HG02870 (cell line): ENCODE measurements around the gene UBE2L3.
"Not testable (repeated sequence)": the region's sequence is repeated elsewhere in the genome, so short reads cannot be mapped to it uniquely, and the experiment has no call there.

Experiments used
- ATAC-seq: cut with Tn5 transposase; IDR thresholded peaks from one replicate; pipeline ENCODE4 v1.9.1; 2021; ENCODE audit warnings: mild to moderate bottlenecking, moderate library complexity; ENCODE audit not compliant: unreplicated experiment

The UBE2L3 gene

GRCh38 chr22:21567456-21568346 lies at the start of gene UBE2L3:
Gene UBE2L3, plus strand, starts transcription at chr22:21567714. Its CDS starts 31 bp downstream, at chr22:21567745.
- ATAC-seq: no peak

DNA sequence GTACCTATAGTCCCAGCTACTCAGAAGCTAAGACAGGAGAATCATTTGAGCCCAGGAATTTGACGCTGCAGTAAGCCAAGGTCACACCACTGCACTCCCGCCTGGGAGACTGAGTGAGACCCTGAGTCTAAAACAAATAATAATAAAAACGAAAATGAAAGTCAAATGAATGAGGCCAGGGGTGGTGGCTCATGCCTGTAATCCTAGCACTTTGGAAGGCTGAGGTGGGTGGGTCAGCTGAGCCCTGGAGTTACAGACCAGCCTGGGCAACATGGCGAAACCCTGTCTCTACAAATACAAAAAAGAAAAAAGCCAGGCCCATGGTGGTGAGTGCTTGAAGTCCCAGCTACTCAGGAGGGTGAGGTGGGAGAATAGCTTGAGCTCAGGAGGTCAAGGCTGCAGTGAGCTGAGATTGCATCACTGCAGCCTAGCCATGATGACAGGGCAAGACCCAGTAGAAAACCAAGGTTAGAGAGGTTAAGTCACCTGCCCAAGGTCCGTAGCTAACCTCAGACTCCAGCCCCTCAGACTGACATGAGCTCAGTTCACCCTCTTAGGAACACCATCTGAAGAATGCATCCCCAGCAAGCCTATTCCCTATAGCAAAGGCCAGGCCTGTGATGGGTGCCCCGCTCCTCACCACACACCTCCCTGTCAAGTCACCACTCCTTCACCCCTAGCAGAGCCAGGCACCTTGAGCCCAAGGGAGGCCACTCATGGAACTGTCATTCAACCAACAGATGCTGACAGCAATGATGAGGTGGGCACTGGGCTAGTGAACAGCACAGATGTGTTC lies 40.6 kb upstream of the UBE2L3 start:
- ATAC-seq: not testable (repeated sequence)

DNA sequence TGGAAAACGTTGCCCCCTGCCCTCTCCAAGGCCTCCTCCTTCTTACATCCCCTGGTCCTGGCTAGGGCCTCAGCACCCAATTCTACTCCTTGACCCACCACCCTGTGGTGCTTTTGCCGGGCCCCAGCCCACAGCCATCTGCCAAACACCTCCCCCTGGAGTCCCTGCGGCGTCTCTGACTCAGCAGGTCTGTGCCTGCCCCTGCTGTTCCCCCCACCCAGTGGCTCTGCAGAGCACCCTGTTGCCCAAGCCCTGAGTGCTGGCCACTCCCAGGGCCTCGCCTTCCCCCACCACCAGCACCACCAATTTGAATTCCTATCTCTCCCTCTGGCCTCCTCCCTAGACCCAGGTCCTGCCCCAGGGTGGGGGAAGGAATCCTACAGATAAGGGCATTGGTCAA lies 36.0 kb upstream of the UBE2L3 start:
- ATAC-seq: not testable (repeated sequence)

- ATAC-seq: not testable (repeated sequence)
Observed at GRCh38 chr22:21532863-21533648, 34.5 kb upstream of the UBE2L3 start.

DNA sequence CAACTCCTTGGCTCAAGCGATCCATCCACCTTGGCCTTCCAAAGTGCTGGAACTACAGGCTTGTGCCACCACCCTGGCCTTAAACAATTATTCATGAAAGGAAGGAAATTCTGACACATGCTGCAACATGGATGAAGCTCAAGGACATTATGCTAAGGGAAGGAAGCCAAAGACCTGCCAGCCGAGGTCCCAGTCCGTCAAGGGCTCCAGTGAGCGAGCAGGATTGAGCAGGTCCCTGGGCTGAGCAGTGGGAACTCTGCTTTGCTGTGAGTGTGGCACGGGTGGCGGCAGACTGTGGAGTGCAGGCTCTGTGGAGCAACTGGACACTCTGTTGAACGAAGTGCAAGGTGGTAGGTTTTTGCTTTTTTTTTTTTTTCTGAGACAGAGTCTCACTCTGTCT lies 27.7 kb upstream of the UBE2L3 start:
- ATAC-seq: not testable (repeated sequence)

DNA sequence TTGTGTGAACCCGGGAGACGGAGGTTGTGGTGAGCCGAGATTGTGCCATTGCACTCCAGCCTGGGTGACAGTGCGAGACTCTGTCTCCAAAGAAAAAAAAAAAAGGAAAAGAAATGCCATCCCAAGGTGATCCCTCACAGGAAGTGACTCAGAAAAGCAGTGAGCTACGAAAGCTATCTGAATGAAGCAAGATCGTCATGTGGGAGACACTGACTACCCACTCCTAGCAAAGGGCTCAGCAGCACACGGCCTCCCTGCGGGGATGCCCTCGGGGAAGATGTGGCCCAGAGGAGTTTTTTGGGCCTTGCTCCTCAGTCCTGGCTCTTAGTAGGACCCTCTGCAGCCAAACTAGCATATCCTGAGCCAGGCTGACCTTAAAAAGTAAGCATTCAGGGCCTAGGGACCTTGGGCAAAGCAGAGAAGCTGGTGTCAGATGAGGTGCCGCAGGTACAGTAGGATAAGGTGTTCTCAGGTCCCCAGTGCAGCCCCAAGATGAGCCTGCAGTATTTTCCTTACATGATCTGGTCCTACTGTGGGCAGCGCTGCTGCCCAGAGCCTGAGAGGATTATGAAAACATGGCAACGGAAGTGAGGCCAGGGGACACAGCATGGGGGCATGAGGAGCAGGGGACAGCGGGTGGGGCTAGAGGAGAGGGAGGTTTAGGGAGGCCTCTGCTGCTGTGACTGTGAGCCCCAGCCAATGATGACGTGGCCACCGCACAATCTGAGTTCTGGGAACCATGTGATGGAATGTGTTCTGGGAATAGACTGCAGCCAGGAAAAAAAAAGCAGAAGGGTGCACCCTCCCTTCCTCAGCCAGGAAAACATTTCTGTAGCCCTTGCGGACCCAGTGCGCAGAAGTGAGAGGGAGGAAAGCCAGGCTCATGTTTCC lies 22.8 kb upstream of the UBE2L3 start:
- not testable (repeated sequence) for ATAC-seq

- not testable (repeated sequence) for ATAC-seq
Observed at GRCh38 chr22:21549558-21549957, 18.0 kb upstream of the UBE2L3 start.

DNA sequence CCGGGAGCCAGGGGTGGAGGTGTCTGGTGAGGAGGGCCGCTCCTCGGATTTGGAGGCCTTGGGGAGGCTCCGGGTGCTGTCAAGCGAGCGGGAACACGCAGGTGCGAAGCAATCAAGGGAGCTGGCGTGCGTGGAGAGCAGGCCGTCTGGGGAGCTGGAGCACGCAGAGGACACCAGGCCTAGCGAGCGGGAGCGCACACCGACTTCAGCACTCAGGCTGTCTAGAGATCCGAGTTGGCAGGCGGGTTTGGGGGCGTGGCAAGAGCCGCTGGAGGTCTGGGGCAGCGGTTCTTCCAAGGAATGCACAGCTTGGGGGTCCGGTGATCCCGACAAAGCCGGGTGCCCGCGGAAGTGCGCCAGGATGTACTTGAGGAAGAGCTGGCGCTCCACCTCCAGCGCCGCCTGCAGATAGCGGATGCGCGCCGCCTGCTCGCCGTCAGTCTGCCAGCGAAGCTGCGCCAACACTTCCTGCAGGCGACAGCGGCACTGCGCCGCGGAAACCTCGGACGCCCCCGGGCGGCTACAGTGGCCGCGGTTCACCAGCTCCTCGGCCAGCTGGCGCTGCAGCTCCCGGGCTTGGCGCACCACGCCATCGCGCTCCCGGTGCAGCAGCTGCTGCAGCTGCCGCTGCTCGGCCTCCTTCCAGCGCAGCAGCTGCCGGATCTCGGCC lies 17.4 kb upstream of the UBE2L3 start:
- ATAC-seq: not testable (repeated sequence)

GRCh38 chr22:21550678-21551047 lies 16.9 kb upstream of the UBE2L3 start:
- not testable (repeated sequence) for ATAC-seq

- not testable (repeated sequence) for ATAC-seq
Observed at GRCh38 chr22:21551361-21551760, 16.2 kb upstream of the UBE2L3 start, which contains the start of gene RIMBP3C. Gene RIMBP3C, minus strand, starts transcription at chr22:21551461. Its CDS starts 485 bp downstream, at chr22:21550976.

GRCh38 chr22:21559345-21560125 lies 8.0 kb upstream of the UBE2L3 start:
- not testable (repeated sequence) for ATAC-seq

GRCh38 chr22:21560657-21561056 lies 6.9 kb upstream of the UBE2L3 start:
- not testable (repeated sequence) for ATAC-seq

DNA sequence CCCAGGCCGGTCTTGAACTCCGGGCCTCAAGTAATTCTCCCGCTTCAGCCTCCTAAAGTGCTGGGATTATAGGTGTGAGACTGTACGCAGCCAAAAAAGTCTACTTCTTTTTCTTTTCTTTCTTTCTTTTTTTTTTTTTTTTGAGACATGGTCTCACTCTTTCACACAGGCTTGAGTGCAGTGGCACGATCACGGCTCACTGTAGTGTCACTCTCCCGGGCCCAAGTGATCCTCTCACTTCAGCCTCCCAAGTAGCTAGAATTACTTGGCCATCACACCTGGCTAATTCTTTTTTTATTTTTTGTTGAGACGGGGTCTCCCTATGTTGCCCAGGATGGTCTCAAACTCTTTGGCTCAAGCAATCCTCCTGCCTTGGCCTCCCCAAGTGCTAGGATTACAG lies 3.6 kb upstream of the UBE2L3 start:
- ATAC-seq: no peak

DNA sequence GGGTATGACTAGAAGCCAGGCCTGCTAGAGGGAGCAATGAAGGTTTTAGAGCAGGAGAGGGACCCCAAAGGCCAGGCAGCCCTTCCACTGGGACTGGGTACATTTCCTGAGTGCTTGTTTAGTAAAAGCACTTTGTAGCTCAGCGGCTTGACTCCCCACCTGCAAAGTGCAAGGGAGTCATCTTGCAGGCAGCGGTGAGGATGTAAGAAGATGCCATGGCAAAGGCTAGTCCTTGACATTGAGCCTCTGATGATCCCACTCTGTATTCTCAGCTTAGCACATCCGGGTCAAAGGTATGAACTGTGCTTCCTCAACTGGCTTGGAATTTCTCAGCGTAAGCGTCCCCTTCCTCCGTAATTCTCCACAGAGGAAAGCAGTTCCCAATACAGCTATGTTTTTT lies 3.1 kb upstream of the UBE2L3 start:
- ATAC-seq: no peak

DNA sequence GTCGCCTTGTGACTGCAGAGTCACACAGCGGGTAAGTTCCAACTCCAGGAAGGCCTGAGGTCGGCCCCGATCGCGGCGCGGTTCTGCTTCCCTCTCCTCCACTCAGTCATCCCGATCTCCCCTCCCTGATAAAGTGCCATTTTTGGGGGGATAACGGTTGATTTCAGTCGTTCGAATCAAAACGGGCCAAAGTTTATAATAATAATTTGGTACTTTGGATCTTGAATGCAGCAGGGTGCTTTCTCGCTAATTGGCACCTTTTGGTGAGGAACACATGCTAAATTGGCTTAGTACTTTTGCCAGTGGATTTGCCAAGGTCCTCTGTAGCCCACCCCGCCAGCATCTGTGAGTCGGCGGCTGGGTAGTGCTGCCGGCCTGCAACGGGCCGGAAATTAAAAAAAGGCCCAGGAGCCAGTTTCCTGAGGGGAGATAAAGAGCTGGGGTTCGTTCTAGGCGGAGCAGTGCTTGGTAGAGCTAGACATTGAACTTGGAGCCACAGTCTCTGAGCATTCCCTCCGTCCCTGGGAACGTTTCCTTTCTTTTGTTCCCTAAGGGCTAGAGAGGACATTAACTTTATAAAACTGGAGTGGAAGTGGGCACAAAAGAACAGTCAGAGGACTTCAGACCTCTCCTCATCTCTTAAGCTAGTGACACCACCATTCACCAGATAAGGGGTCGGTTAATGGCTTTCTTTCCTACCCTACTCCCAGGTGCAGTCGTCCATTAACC lies 997 bp downstream of the UBE2L3 start:
- no peak for ATAC-seq

GRCh38 chr22:21569076-21569427 lies 1.5 kb downstream of the UBE2L3 start:
- ATAC-seq: not testable (repeated sequence)

DNA sequence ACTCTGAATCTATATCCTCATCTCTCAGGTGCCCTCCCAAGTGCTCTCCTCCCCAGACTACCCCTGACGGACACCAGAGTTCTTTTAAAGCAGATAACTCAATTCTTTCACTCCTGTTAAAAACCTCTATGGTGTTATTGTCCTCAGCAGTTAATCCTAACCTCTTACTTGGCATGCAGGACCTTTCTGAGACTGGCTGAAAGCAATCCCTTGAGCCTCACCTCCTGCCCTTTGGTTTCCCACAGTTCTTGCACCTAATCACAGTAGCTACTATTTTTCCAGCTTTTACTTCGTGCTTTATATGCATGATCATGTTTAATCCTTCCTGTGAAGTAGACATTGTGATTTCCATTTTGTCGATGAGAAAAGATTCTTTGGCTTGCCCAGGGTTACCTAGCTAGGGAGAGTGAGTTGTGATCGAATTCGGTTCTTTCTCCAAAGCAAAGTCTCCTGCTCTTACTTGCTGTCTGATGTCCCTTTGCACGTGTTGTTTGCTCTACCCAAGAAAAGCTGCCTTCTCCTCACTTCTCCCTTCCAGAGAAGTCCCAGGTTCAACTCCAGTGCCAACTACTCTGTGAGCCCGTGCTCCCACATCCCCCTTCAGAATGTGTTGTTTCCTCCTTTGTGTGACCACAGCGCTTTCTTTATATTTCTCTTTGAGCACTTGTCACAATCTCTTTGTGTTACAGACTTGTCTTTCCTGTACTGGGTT lies 2.1 kb downstream of the UBE2L3 start:
- no peak for ATAC-seq
